Esophagus muscularis mucosa (tissue), 4 donors: ENCODE results near the gene RIPK1. TPM values are rescaled to one million over a fixed set of nuclear protein-coding genes. Genes with fewer than 3 reads are reported as not detected.
"Not testable (repeated sequence)": the region's sequence is repeated elsewhere in the genome, so short reads cannot be mapped to it uniquely, and the experiment has no call there.

ENCODE experiments used
- DNase-seq: peaks from one replicate; pipeline ENCODE4 v3.0.0-alpha.2; 2017; ENCODE audit errors: extremely low spot score
- H3K27ac ChIP-seq, 4 donors: fragments of 200-600 bp; sonication (generic); replicated peaks in 1 of 4; 1 replicate in 3 of 4; 2 replicates in 1 of 4; pipeline ENCODE4 v1.5.1; 2016 to 2019; ENCODE audit warnings: mild to moderate bottlenecking in 1 of 4
- H3K27me3 ChIP-seq, 4 donors: fragments of 200-600 bp; sonication (generic); one replicate each; pipeline versions ENCODE4 v1.5.1 to v1.6.0; 2016 to 2019
- H3K36me3 ChIP-seq, 4 donors: fragments of 200-600 bp; sonication (generic); one replicate each; pipeline ENCODE4 v1.5.1; 2016 to 2019
- H3K4me1 ChIP-seq, 4 donors: fragments of 200-600 bp; sonication (generic); one replicate each; pipeline ENCODE4 v1.5.1; 2016 to 2019
- H3K4me3 ChIP-seq, 4 donors: fragments of 200-600 bp; sonication (generic); 1 replicate in 2 of 4; 2 replicates in 2 of 4; pipeline ENCODE4 v1.5.1; 2016 to 2019; ENCODE audit warnings: mild to moderate bottlenecking in 4 of 4, moderate library complexity in 1 of 4
- H3K9me3 ChIP-seq, 4 donors: fragments of 200-600 bp; sonication (generic); 1 replicate in 3 of 4; 2 replicates in 1 of 4; pipeline ENCODE4 v1.5.1; 2016 to 2019
- CTCF ChIP-seq, 3 experiments: fragments of 200-600 bp in 2 of 3; fragments of 450-650 bp in 1 of 3; sonication (generic) in 2 of 3; IDR thresholded peaks; one replicate each; pipeline ENCODE4 v1.5.1; 2017 to 2019; ENCODE audit warnings: antibody characterized with exemption in 3 of 3, mild to moderate bottlenecking in 2 of 3, moderate library complexity in 1 of 3
- EP300 ChIP-seq: sonication (generic); formaldehyde crosslinking; IDR thresholded peaks from one replicate; pipeline ENCODE4 v1.6.1; 2017; ENCODE audit warnings: antibody characterized with exemption
- POLR2A ChIP-seq: fragments of 450-650 bp; IDR thresholded peaks from one replicate; pipeline ENCODE4 v1.6.1; 2017; ENCODE audit warnings: antibody characterized with exemption, moderate library complexity, mild to moderate bottlenecking, low read depth
- POLR2AphosphoS5 ChIP-seq, 2 donors: sonication (generic); formaldehyde crosslinking; IDR thresholded peaks; one replicate each; pipeline ENCODE4 v1.6.1; 2017; ENCODE audit warnings: antibody characterized with exemption in 2 of 2
- WGBS: methylation state at CpG from one replicate; pipeline ENCODE4 v1.1.5; 2018; 5-methylcytosine and 5-hydroxymethylcytosine counted together
- intact Hi-C: fragments of 100-400 bp; cut with DNase I; formaldehyde crosslinking; loops from one replicate; pipeline ENCODE4 v1.15.1; 2023
- total RNA-seq, 4 donors: library from RNA; depleted of rRNA; stranded (reverse); fragments of >200 nt; gene quantifications; one replicate each; pipeline versions ENCODE4 v1.1.0 to v1.2.1, GENCODE V29; 2016

RIPK1 gene
- total RNA-seq, 4 donors from 2014 or later = 23.3 to 34.3 (median 26.4) TPM

GRCh38 chr6:3045777-3046176, 22.5 kb upstream of the RIPK1 start:
- H3K27ac ChIP-seq = no peak overlapping the region
- no peak for DNase-seq
- no peak overlapping the region for H3K4me3 ChIP-seq
- H3K36me3 ChIP-seq = no peaks in the 10 kb centered on the region
- TF ChIP-seq POLR2A (no peak), EP300 (no peak), POLR2AphosphoS5 (IDR thresholded peaks at IDR 0.05) (no peak), CTCF (IDR thresholded peaks at IDR 0.05) (no peak)
- no peaks in the 10 kb centered on the region for H3K4me1 ChIP-seq
- H3K27me3 ChIP-seq = no peaks in the 10 kb centered on the region
- intact Hi-C loops = loop anchor here (2.0 kb wide), 1 partner anchor 41 kb away; no protein-coding TSS in a partner anchor
- 50% methylated on average over 1 of the region's 1 CpG for WGBS
- H3K9me3 ChIP-seq = no peaks in the 10 kb centered on the region

- intact Hi-C loops = loop anchor here (2.0 kb wide), 1 partner anchor 41 kb away; no protein-coding TSS in a partner anchor
Measured at GRCh38 chr6:3046295-3046694, 22.0 kb upstream of the RIPK1 start.

GRCh38 chr6:3048009-3048408, 20.3 kb upstream of the RIPK1 start:
- 99% methylated on average over 4 of the region's 4 CpGs for WGBS
- H3K27me3 ChIP-seq, H3K9me3 ChIP-seq, H3K36me3 ChIP-seq, intact Hi-C loops, H3K27ac ChIP-seq, H3K4me1 ChIP-seq, DNase-seq, H3K4me3 ChIP-seq: not testable (repeated sequence)

More at GRCh38 chr6:3046295-3046694, 22.0 kb upstream of the RIPK1 start:
- WGBS = 74% methylated on average over 3 of the region's 3 CpGs
- Histone ChIP-seq H3K4me3 (no peak overlapping the region), H3K9me3 (no peaks in the 10 kb centered on the region), H3K4me1 (no peaks in the 10 kb centered on the region), H3K27me3 (no peaks in the 10 kb centered on the region), H3K36me3 (no peaks in the 10 kb centered on the region), H3K27ac (no peak overlapping the region)
- no peak for TF ChIP-seq POLR2AphosphoS5 (IDR thresholded peaks at IDR 0.05)
- TF ChIP-seq EP300 = no peak
- no peak for TF ChIP-seq CTCF (IDR thresholded peaks at IDR 0.05)
- TF ChIP-seq POLR2A = no peak
- no peak for DNase-seq

- peak overlapping the region in 1 of 4 donors; percentile 57 for H3K4me3 ChIP-seq
- peaks cover 13 to 29% (median 27%) of the 10 kb centered on the region in 4 donors for H3K4me1 ChIP-seq
- intact Hi-C loops = loop anchor here (5.0 kb wide), 1 partner anchor 205 kb away; no protein-coding TSS in a partner anchor
- 81% methylated on average over 16 of the region's 17 CpGs for WGBS
- no peaks in the 10 kb centered on the region for H3K9me3 ChIP-seq
- no peaks in the 10 kb centered on the region for H3K27me3 ChIP-seq
- DNase-seq = no peak
- TF ChIP-seq POLR2AphosphoS5 (IDR thresholded peaks at IDR 0.05) (no peak), EP300 (no peak), POLR2A (no peak)
- peak overlapping the region in 1 of 4 donors; percentile 64 for H3K27ac ChIP-seq
- H3K36me3 ChIP-seq = no peaks in the 10 kb centered on the region
Measured at GRCh38 chr6:3052481-3053230, 15.6 kb upstream of the RIPK1 start.

GRCh38 chr6:3053231-3053508, 15.1 kb upstream of the RIPK1 start:
- DNase-seq = no peak
- Histone ChIP-seq H3K4me1 (peaks cover 13 to 29% (median 27%) of the 10 kb centered on the region in 4 donors), H3K27me3 (no peaks in the 10 kb centered on the region), H3K9me3 (no peaks in the 10 kb centered on the region), H3K4me3 (peak overlapping the region; percentile 49 to 66 (median 54)), H3K36me3 (no peaks in the 10 kb centered on the region), H3K27ac (peak overlapping the region; percentile 55 to 64 (median 62))
- 66% methylated on average over 11 of the region's 11 CpGs for WGBS
- TF ChIP-seq EP300 (no peak), CTCF (IDR thresholded peaks at IDR 0.05) (no peak), POLR2A (no peak), POLR2AphosphoS5 (IDR thresholded peaks at IDR 0.05) (no peak)
- intact Hi-C loops = loop anchor here (5.0 kb wide), 1 partner anchor 206 kb away; no protein-coding TSS in a partner anchor

- intact Hi-C loops = loop anchor here (5.0 kb wide), 1 partner anchor 207 kb away; no protein-coding TSS in a partner anchor
- not testable (repeated sequence) for DNase-seq, H3K27me3 ChIP-seq, H3K9me3 ChIP-seq, H3K36me3 ChIP-seq
- peak overlapping the region; percentile 49 to 66 (median 54) for H3K4me3 ChIP-seq
- peaks cover 13 to 29% (median 27%) of the 10 kb centered on the region in 4 donors for H3K4me1 ChIP-seq
- 48% methylated on average over 27 of the region's 27 CpGs for WGBS
- peak overlapping the region; percentile 6 to 64 (median 58) for H3K27ac ChIP-seq
Measured at GRCh38 chr6:3054229-3055157, 13.8 kb upstream of the RIPK1 start.

GRCh38 chr6:3055158-3055499, 13.2 kb upstream of the RIPK1 start:
- H3K36me3 ChIP-seq, H3K4me3 ChIP-seq, intact Hi-C loops, H3K9me3 ChIP-seq, DNase-seq, H3K27me3 ChIP-seq: not testable (repeated sequence)
- Histone ChIP-seq H3K27ac (peak overlapping the region; percentile 9 to 64 (median 50)), H3K4me1 (peaks cover 13 to 29% (median 27%) of the 10 kb centered on the region in 4 donors)
- 61% methylated on average over 3 of the region's 3 CpGs for WGBS
